Activated naive CD4-positive, alpha-beta T cell treated with Interleukin-2 at 50 U/mL for 16 hours (primary cell): ENCODE results near the gene MIB1.

ENCODE experiments used
- DNase-seq: peaks from one replicate; pipeline ENCODE4 v3.0.0-alpha.2; 2020

MIB1 gene

DNA sequence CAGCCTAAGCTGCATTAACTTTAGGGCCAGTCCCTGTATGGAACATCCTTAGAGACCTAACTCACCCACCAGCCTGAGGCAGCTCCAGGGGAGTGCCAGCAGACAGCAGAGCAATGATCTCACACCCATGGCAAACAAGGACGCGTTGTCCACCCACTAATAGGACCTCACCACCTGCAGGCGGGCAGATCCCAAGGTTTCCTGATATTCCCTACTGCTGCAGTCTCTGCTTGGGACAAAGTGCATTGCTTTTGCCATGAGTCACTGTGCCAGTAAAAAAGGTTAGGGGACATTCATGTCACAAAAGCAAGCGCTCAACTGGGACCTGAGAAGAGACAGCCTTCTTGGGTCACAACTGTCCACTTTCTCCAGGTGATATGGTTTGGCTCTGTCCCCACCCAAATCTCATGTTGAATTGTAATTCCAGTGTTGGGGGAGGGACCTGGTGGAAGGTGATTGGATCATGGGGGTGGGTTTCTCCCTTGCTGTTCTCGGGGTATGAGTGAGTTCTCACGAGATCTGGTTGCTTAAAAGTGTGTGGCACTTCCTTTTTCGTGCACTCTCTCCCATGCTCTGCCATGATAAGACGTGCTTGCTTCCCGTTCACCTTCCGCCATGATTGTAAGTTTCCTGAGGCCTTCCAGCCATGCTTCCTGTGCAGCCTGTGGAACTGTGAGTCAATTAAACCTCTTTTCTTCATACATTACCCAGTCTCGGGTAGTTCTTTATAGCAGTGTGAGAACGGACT, 160.2 kb downstream of the MIB1 start:
- DNase-seq: no peak

DNA sequence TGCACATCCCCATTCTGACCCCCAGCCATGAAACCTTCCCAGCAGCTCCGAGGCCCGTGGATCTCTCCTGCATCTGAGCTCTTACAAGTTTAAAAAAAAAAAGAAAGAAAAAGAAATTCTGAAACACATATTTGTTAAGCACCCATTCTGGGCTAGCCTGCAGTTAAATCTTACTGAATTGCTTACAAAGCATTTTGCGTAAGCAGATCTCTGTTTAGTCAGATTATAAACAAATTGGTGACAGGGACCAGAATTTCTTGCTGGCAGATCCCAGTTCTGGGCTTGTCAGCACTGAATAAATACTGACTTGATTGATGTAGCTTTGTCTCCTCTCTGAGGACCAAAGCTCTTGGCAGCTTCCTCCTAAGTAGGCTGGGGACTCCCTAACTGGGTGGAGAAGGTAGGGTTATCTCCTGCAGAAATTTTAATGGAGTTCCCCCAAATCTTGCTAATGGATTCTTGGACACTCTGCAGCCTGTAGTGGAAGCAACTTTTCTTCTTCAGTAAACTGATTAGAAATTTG, 160.9 kb downstream of the MIB1 start:
- DNase-seq: no peak

DNA sequence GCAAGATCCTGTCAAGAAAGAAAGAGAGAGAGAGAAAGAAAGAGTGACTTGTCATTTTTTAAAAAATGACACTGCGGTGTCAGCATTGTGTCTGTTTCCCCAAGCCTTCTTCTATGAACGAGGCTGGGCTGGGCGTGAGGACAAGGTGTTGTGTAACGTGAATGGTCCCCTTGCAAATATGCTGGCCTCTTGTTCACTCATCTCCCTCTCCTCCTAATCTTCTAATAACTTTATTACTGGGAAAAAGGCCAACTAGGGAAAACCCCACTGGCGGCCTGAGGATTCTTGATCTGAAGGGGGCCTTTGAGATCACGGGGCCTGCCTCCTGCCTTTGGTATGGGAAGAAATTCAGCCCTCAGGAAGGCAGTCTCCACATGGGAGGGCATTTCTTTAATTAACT, 163.1 kb downstream of the MIB1 start:
- DNase-seq: no peak

DNA sequence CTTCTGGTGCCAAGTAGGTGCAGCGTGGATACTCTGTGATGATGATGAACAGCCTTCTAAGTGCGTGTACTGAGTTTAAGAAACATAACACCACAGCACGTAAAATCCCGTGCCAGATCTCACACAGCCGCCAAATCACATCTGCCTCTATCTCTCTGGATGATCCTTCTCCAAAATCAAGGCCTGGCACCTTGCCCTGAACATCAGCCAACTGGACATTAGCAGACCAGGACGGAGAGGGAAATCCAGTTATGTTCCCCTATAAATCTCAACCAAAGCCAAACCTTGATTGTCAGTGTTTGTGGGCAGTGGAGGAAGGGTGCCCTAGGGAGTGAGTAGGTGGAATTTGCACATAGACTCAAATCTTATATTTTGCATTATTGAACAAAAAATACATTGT, 164.3 kb downstream of the MIB1 start:
- DNase-seq: no peak

DNA sequence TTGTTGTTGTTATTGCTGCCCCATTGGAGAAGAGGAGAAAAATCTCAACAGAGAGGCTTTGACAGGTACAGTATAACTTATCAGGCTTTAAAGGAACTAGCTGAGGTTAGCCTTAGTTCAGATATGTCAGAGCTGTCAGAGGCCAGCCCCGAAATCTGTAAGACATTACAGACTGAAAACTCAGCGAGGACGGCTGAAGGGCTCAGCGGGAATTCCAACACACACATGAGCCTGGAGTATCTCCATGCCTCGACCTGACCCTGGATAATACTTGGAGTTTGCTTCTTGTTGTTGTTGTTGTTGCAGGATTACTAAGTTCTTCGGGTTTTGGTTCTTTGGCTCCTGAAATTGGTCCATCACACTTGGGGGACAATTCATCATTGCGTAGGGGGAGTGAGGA, 166.9 kb downstream of the MIB1 start:
- no peak for DNase-seq

DNA sequence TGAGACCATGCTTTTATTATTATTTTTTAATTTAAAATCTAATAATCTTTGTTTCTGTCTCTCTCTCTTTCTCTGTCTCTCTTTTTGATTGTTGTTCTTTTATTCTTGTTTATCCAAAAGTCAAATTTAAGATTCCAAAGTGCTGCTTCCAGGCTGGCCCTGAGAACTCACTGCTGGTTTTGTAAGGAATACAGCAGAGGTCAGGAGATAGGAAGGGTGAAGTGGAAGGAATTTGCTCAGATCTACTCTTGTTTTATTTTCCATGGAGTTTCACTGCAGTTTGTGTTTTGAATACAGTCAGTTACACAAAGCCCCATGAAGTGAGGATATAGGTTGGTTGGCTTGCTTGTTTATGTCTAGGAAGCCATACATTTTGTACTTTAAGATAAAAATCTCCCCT, 168.1 kb downstream of the MIB1 start:
- DNase-seq: no peak

DNA sequence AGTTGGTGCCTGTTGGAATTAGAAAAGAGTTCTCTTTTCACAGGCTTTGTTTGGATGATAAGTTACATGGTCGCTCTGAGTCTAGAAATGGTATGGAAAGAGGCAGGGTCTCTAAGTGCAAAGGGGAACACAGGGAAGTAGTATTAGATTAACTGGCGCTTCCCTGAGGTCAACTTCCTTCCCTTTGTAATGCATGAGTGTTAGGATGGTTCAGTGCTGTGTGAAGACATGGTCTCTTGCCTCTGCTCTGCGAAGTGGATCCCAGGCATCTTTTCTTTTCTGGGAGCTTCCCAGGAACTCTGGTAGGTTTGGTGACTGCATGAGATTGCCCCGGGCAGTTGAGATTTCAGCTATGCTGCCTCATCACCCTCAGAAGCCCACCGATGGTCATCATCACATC, 170.3 kb downstream of the MIB1 start:
- DNase-seq: no peak

DNA sequence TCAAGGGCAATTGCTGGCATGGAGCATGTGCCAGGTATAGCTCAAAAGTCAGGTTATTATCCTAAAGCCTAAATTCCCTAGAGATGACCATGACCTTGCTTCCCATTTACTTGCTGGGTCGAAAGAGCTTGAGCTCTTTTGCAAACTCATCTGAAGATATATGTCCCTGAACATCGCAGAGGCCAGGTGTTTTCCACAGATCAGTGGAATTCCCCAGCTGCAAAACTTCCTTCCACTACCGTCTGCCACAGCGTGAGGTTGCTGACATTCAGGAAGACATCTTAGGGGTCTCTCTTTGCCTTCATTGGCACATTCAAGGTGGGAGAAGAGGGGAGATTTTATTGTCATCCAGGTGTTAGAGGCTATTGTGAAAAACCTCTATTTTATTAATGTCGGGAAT, 171.0 kb downstream of the MIB1 start:
- DNase-seq: no peak

DNA sequence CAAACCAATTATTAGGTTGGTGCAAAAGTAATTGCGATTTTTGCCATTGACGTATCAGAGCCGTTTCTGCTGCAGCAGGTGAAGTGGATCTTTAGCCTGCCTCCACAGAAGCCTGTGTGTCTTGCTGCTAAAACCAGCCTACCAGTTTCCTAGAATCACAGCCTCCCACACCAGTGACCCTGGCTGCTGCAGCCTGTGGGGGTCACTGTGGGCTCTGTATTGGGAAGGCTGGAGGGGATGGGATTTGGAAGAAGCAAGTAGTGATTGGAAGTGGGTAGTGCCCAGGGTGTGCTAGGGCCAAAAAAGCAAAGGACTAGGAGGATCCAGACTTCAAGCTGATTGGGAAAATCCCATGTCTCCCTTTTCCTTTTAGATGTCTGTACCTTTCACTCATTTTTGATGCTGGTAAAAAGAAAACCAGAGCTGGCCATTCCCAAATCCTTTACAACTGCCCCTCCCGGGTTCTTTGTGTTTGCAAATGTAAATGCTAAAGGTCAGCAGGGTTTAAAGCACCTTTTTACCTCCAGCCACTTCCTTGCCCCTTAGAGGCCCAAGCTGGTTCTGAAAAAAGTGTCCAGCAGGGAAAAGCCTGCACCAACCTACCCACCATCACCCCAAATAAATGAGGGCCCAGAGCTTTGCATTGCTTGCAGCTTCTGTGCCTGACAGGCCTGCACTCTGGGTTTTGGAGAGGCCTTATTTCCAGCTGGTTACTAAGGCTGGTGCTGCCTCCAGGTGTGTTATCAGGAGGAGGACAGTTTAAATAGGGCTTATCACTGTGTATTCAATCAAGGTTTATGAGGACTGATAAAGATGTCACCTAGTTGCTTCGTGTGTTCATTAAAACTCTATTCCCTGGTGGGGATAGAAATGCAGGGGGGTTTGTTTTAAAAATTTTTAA, 172.0 kb downstream of the MIB1 start:
- no peak for DNase-seq

DNA sequence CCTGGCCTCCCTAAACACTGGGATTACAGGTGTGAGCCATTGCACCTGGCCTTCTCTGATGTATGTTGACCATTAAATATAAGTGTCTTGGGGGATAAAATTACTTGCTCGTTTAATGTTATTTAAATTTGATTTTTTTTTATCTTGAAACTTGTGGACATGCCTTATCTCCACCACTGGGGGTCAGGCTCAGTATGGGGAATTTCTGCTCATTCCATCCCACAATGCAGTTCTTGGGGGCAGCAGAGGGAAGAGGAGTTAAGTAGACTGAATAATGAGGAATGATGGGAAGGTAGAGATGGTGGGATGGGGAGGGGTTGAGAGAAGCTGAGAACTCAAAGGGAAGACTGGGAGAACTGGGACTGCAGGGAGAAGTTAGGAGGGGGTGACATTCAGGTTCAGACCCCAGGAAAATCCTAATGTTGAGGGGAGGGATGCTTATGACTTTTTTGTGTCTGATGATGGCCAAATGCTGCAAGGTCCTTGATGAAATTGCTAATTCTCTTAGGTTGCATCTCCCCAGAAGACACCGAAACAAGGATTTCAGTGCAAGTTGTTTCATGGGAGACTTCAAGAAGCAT, 174.2 kb downstream of the MIB1 start:
- DNase-seq: no peak

DNA sequence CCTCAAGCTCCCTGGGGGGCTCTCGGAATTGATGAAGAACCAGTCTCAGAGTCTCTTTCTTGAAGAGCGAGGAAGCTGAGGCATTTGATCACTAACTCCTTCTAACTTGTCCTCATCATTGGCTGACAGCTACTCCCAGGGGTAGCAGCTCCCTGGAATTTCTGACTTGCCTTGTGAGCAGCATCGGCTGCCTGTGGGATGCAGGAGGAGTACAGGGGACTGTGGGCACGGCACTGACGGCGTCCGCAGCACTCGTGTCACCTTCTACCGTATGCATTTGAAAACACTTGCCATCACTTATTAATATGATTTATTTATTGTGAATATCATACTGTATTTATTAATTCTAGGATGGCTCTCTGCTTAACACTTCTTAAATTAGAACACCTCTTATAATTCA, 175.0 kb downstream of the MIB1 start:
- DNase-seq: no peak

DNA sequence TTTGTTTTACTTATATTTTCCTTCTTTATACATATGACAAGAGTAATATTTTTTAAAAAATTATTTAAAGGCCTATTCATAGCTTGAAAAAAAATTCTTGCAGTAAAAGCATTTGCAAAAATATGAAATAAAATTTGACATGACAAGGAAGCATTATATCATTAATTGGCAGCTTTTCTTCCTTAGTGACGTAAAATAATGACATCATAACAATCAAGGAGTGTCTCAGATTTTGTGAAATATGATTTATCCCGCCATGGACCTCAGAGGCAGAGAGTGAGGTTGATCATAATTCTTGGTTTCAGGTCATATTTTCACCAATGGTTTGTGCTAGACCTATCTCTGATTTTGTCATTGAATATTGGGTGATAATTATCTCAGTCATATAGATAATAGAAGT, 176.0 kb downstream of the MIB1 start:
- no peak for DNase-seq

DNA sequence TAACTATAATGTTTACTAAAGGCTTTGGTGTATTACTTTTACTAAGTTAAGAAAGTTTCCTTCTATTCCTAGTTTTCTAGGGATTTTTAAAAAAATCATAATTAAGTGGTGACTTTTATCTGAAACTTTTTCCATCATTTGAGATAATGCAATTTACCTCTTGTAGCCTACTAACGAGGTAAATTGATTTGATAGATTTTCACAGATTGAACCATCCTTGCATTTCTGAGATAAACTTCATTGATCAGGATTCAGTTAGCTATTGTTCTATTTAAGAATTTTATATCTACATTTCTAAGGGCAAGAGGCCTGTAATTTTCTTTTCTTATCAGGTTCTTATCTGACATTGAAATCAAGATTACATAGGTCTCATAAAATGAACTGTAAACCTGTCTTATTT, 178.1 kb downstream of the MIB1 start:
- no peak for DNase-seq
